H9 (cell line): ENCODE measurements around the gene ANKS1B. TPM values are rescaled to one million over a fixed set of nuclear protein-coding genes. Genes with fewer than 3 reads are reported as not detected.
"Not testable (repeated sequence)": the region's sequence is repeated elsewhere in the genome, so short reads cannot be mapped to it uniquely, and the experiment has no call there.

Experiments
- DNase-seq: peaks from one replicate; pipeline ENCODE4 v3.0.0-alpha.2; 2017
- H2AFZ ChIP-seq: one replicate; pipeline ENCODE4 v1.6.1; 2013; ENCODE audit warnings: mild to moderate bottlenecking, low read length, control low read depth, moderate library complexity
- H2AK5ac ChIP-seq: 2 replicates; pipeline ENCODE4 v1.6.1; 2013; ENCODE audit warnings: low read length, control low read depth, mixed read lengths; ENCODE audit not compliant: insufficient read length
- H2BK120ac ChIP-seq: one replicate; pipeline ENCODE4 v1.6.1; 2013; ENCODE audit warnings: low read depth, mild to moderate bottlenecking, low read length, control low read depth, inconsistent platforms; ENCODE audit not compliant: poor library complexity, severe bottlenecking
- H2BK12ac ChIP-seq: 2 replicates; pipeline ENCODE4 v1.6.1; 2013; ENCODE audit warnings: low read length, control low read depth, mixed read lengths, low read depth; ENCODE audit not compliant: insufficient read length
- H2BK15ac ChIP-seq: 2 replicates; pipeline ENCODE4 v1.6.1; 2013; ENCODE audit warnings: low read depth, low read length, control low read depth
- H2BK20ac ChIP-seq: one replicate; pipeline ENCODE4 v1.6.1; 2013; ENCODE audit warnings: low read depth, mild to moderate bottlenecking, low read length, control low read depth, inconsistent platforms; ENCODE audit not compliant: poor library complexity, severe bottlenecking
- H2BK5ac ChIP-seq: 2 replicates; pipeline ENCODE4 v1.6.1; 2013; ENCODE audit warnings: low read length, control low read depth, mixed read lengths; ENCODE audit not compliant: insufficient read length
- H3K14ac ChIP-seq: 2 replicates; pipeline ENCODE4 v1.6.1; 2013; ENCODE audit warnings: low read length, control low read depth; ENCODE audit not compliant: insufficient read depth
- H3K18ac ChIP-seq: 2 replicates; pipeline ENCODE4 v1.6.1; 2013; ENCODE audit warnings: low read depth, mild to moderate bottlenecking, mixed read lengths, low read length, control low read depth; ENCODE audit not compliant: insufficient read length
- H3K23ac ChIP-seq: 2 replicates; pipeline ENCODE4 v1.6.1; 2013; ENCODE audit warnings: low read length, control low read depth, mixed read lengths, low read depth; ENCODE audit not compliant: insufficient read length
- H3K23me2 ChIP-seq: 2 replicates; pipeline ENCODE4 v1.6.1; 2013; ENCODE audit warnings: low read depth, mild to moderate bottlenecking, mixed read lengths, low read length, control low read depth; ENCODE audit not compliant: insufficient read length, poor library complexity, severe bottlenecking
- H3K27ac ChIP-seq: 2 replicates; pipeline ENCODE4 v1.5.1; 2013; ENCODE audit warnings: low read length, control low read depth, mixed read lengths, low read depth; ENCODE audit not compliant: insufficient read length
- H3K27me3 ChIP-seq: 2 replicates; pipeline ENCODE4 v1.6.1; 2013; ENCODE audit warnings: low read length, control low read depth, inconsistent platforms; ENCODE audit not compliant: insufficient read depth
- H3K4ac ChIP-seq: 2 replicates; pipeline ENCODE4 v1.6.1; 2013; ENCODE audit warnings: low read depth, mild to moderate bottlenecking, control low read depth, inconsistent platforms, low read length, moderate library complexity
- H3K4me1 ChIP-seq: 2 replicates; pipeline ENCODE4 v1.6.1; 2013; ENCODE audit warnings: low read length, control low read depth, inconsistent platforms; ENCODE audit not compliant: insufficient read depth
- H3K4me2 ChIP-seq: 2 replicates; pipeline ENCODE4 v1.6.1; 2013; ENCODE audit warnings: low read length, control low read depth, mixed read lengths; ENCODE audit not compliant: insufficient read length, insufficient read depth
- H3K56ac ChIP-seq: 2 replicates; pipeline ENCODE4 v1.6.1; 2013; ENCODE audit warnings: low read depth, mild to moderate bottlenecking, mixed read lengths, low read length, control low read depth; ENCODE audit not compliant: insufficient read length
- H3K79me1 ChIP-seq: 2 replicates; pipeline ENCODE4 v1.6.1; 2013; ENCODE audit warnings: low read depth, mild to moderate bottlenecking, moderate library complexity, low read length, control low read depth, inconsistent platforms; ENCODE audit not compliant: insufficient read depth, poor library complexity, severe bottlenecking
- H3K79me2 ChIP-seq: 2 replicates; pipeline ENCODE4 v1.6.1; 2013; ENCODE audit warnings: low read length, control low read depth, inconsistent platforms; ENCODE audit not compliant: insufficient read depth
- H3K9ac ChIP-seq: 2 replicates; pipeline ENCODE4 v1.6.1; 2013; ENCODE audit warnings: low read length, control low read depth, mixed read lengths; ENCODE audit not compliant: insufficient read length; ENCODE audit errors: extremely low read depth
- H3K9me3 ChIP-seq: one replicate; pipeline ENCODE4 v1.6.1; 2013; ENCODE audit warnings: low read depth, low read length, inconsistent platforms; ENCODE audit not compliant: control insufficient read depth
- H3T11ph ChIP-seq: one replicate; pipeline ENCODE4 v1.6.1; 2013; ENCODE audit warnings: mild to moderate bottlenecking, low read length, control low read depth, inconsistent platforms
- H4K20me1 ChIP-seq: one replicate; pipeline ENCODE4 v1.6.1; 2013; ENCODE audit not compliant: control insufficient read depth, insufficient read length, insufficient read depth
- H4K5ac ChIP-seq: 2 replicates; pipeline ENCODE4 v1.6.1; 2013; ENCODE audit warnings: low read depth, mild to moderate bottlenecking, mixed read lengths, low read length, control low read depth; ENCODE audit not compliant: insufficient read length
- H4K8ac ChIP-seq: replicated peaks from 2 replicates; pipeline ENCODE4 v1.6.1; 2013; ENCODE audit warnings: low read length, control low read depth, mixed read lengths, low read depth; ENCODE audit not compliant: insufficient read length
- H4K91ac ChIP-seq: 2 replicates; pipeline ENCODE4 v1.6.1; 2013; ENCODE audit warnings: low read depth, mild to moderate bottlenecking, moderate library complexity, mixed read lengths, low read length, control low read depth; ENCODE audit not compliant: insufficient read length
- H3K27ac Mint-ChIP-seq, 3 experiments: 2 replicates in 2 of 3; 3 replicates in 1 of 3; pipeline ENCODE4 v1.8.0; 2020 to 2021; ENCODE audit warnings: mixed read lengths in 3 of 3, mild to moderate bottlenecking in 1 of 3, moderate library complexity in 1 of 3
- H3K27me3 Mint-ChIP-seq: 2 replicates; pipeline ENCODE4 v1.8.0; 2021; ENCODE audit warnings: low read depth, mild to moderate bottlenecking, moderate library complexity, mixed read lengths
- H3K36me3 Mint-ChIP-seq, 3 experiments: 2 replicates in 2 of 3; 3 replicates in 1 of 3; pipeline ENCODE4 v1.8.0; 2020 to 2021; ENCODE audit warnings: low read depth in 3 of 3, mixed read lengths in 3 of 3; ENCODE audit not compliant: insufficient read depth in 1 of 3
- H3K4me1 Mint-ChIP-seq, 2 experiments: 2 replicates each; pipeline ENCODE4 v1.8.0; 2020; ENCODE audit warnings: mixed read lengths in 2 of 2
- H3K4me3 Mint-ChIP-seq, 2 experiments: 2 replicates in 1 of 2; 3 replicates in 1 of 2; pipeline ENCODE4 v1.8.0; 2020 to 2021; ENCODE audit warnings: mild to moderate bottlenecking in 2 of 2, mixed read lengths in 2 of 2, moderate library complexity in 1 of 2
- H3K9me3 Mint-ChIP-seq, 2 experiments: 2 replicates in 1 of 2; 3 replicates in 1 of 2; pipeline ENCODE4 v1.8.0; 2020; ENCODE audit warnings: mild to moderate bottlenecking in 2 of 2, mixed read lengths in 2 of 2, moderate library complexity in 1 of 2
- WGBS: extraction: QIAGEN DNeasy Blood & Tissue Kit; methylation state at CpG from one replicate; pipeline ENCODE4 v1.1.7; 2013; ENCODE audit warnings: missing lambda C conversion rate, low lambda C conversion rate, mixed read lengths; ENCODE audit not compliant: insufficient read length; ENCODE audit errors: extremely low coverage; 5-methylcytosine and 5-hydroxymethylcytosine counted together
- total RNA-seq: library from RNA; stranded (reverse); gene quantifications from 2 replicates; pipeline ENCODE4 v1.2.1, GENCODE V29; 2021
- TF ChIP-seq, protein P1 (sequence below): fragments of 200-600 bp; sonication (generic); conservative IDR thresholded peaks from 3 replicates; pipeline ENCODE4 v1.8.0; 2021; ENCODE audit warnings: antibody characterized with exemption, mild to moderate bottlenecking

ANKS1B gene
- total RNA-seq, 1 experiment from 2014 or later = 4.1 TPM

DNA sequence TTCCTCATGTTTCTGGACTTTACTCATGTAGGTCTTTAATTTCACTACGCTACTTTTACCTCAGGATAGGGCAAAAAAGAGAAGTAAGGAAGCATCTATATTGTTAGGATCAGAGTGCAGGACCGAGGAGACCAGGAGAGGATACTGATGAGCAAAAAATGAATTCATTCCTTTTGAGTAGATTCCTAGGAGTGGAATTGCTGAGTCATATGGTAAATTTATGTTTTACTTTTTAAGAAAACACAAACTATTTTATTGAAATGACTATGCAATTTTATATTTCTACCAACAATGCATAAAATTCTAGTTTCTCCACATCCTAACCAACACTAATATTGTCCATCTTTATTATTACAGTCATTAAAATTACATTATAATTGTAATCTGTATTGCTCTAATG is 388.0 kb downstream of the ANKS1B start:
- Histone ChIP-seq H4K5ac (no peak overlapping the region), H3K27ac (no peak overlapping the region), H4K91ac (no peak overlapping the region), H4K20me1 (no peaks in the 10 kb centered on the region), H3K27me3 (no peaks in the 10 kb centered on the region), H3K23me2 (no peaks in the 10 kb centered on the region), H3K56ac (no peak overlapping the region), H3K4me2 (no peak overlapping the region), H2AK5ac (no peak overlapping the region), H3K18ac (no peak overlapping the region), H4K8ac (no peak overlapping the region), H2BK120ac (no peak overlapping the region), H3K9ac (no peak overlapping the region), H2BK15ac (no peak overlapping the region), H2BK20ac (no peak overlapping the region), H3K79me1 (no peaks in the 10 kb centered on the region), H2AFZ (no peak overlapping the region), H3K79me2 (no peaks in the 10 kb centered on the region), H2BK5ac (no peak overlapping the region), H3K4ac (no peak overlapping the region), H3T11ph (no peak overlapping the region), H3K14ac (no peak overlapping the region), H3K23ac (no peak overlapping the region), H2BK12ac (no peak overlapping the region), H3K9me3 (no peaks in the 10 kb centered on the region), H3K4me1 (no peaks in the 10 kb centered on the region)
- WGBS = no CpG with 5 or more reads among the region's 2 CpGs
- TF ChIP-seq, protein P1, sequence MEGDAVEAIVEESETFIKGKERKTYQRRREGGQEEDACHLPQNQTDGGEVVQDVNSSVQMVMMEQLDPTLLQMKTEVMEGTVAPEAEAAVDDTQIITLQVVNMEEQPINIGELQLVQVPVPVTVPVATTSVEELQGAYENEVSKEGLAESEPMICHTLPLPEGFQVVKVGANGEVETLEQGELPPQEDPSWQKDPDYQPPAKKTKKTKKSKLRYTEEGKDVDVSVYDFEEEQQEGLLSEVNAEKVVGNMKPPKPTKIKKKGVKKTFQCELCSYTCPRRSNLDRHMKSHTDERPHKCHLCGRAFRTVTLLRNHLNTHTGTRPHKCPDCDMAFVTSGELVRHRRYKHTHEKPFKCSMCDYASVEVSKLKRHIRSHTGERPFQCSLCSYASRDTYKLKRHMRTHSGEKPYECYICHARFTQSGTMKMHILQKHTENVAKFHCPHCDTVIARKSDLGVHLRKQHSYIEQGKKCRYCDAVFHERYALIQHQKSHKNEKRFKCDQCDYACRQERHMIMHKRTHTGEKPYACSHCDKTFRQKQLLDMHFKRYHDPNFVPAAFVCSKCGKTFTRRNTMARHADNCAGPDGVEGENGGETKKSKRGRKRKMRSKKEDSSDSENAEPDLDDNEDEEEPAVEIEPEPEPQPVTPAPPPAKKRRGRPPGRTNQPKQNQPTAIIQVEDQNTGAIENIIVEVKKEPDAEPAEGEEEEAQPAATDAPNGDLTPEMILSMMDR = no peak
- Mint-ChIP-seq H3K4me3 (no peak overlapping the region), H3K9me3 (no peaks in the 10 kb centered on the region), H3K36me3 (no peaks in the 10 kb centered on the region), H3K27me3 (no peaks in the 10 kb centered on the region), H3K27ac (no peak overlapping the region), H3K4me1 (0 out of 4 replicates have a peak, but pooled peaks cover 0 to 3% of the 10 kb centered on the region in 2 experiments)
- no peak for DNase-seq

DNA sequence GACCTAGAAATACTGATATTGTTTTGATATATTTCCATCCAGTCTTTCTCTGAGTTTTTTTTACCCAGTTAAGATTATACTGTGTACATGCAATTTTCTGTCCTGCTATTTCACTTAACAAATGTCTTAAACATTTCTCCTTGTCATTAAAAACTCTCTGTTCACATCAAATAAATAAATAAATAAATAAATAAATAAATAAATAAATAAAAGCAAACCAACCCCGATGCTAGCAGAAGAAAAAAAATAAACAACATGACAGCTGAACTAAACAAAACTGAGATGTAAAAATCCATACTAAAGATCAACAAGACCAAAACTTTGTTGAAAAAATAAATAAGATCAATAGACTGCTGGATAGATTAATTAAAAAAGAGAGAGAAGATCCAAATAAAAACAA is 407.6 kb downstream of the ANKS1B start:
- no CpG with 5 or more reads among the region's 1 CpG for WGBS
- not testable (repeated sequence) for DNase-seq, H3K9me3 Mint-ChIP-seq, H3K56ac ChIP-seq, H3K23me2 ChIP-seq, H2AFZ ChIP-seq, H4K20me1 ChIP-seq, H2BK120ac ChIP-seq, H3K27me3 ChIP-seq, H2AK5ac ChIP-seq, H2BK12ac ChIP-seq, H3K18ac ChIP-seq, H3T11ph ChIP-seq, H2BK5ac ChIP-seq, H3K36me3 Mint-ChIP-seq, H3K4ac ChIP-seq, H3K4me1 Mint-ChIP-seq, H3K14ac ChIP-seq, H3K27me3 Mint-ChIP-seq, H3K79me2 ChIP-seq, H3K9ac ChIP-seq, H4K8ac ChIP-seq, H2BK15ac ChIP-seq, H3K4me3 Mint-ChIP-seq, H3K27ac ChIP-seq, H4K5ac ChIP-seq, H3K27ac Mint-ChIP-seq, H2BK20ac ChIP-seq, H3K23ac ChIP-seq, H3K4me1 ChIP-seq, H4K91ac ChIP-seq, H3K9me3 ChIP-seq, H3K4me2 ChIP-seq, H3K79me1 ChIP-seq
